Thyroid gland (tissue), 4 donors: ENCODE results near the gene SP110. TPM values are rescaled to one million over a fixed set of nuclear protein-coding genes. Genes with fewer than 3 reads are reported as not detected.

Experiments
- DNase-seq, 2 donors: peaks; one replicate each; pipeline ENCODE4 v3.0.0-alpha.2; 2019
- H3K27ac ChIP-seq, 3 donors: fragments of 200-600 bp; sonication (generic); 1 replicate in 2 of 3; 2 replicates in 1 of 3; pipeline ENCODE4 v1.5.1; 2016 to 2019; ENCODE audit warnings: mild to moderate bottlenecking in 1 of 3, moderate library complexity in 1 of 3
- H3K27me3 ChIP-seq: fragments of 200-600 bp; sonication (generic); one replicate; pipeline ENCODE4 v1.5.1; 2019
- H3K36me3 ChIP-seq, 2 donors: fragments of 200-600 bp; sonication (generic); one replicate each; pipeline ENCODE4 v1.5.1; 2016 to 2019
- H3K4me1 ChIP-seq, 2 donors: fragments of 200-600 bp; sonication (generic); one replicate each; pipeline ENCODE4 v1.5.1; 2017 to 2019
- H3K4me3 ChIP-seq, 3 donors: fragments of 200-600 bp; sonication (generic); replicated peaks in 1 of 3; 1 replicate in 2 of 3; 2 replicates in 1 of 3; pipeline ENCODE4 v1.5.1; 2016; ENCODE audit warnings: mild to moderate bottlenecking in 1 of 3
- H3K9me3 ChIP-seq: fragments of 200-600 bp; sonication (generic); one replicate; pipeline ENCODE4 v1.5.1; 2017
- POLR2A ChIP-seq, 2 donors: fragments of 450-650 bp; IDR thresholded peaks; one replicate each; pipeline ENCODE4 v1.6.1; 2017; ENCODE audit warnings: antibody characterized with exemption in 2 of 2, mild to moderate bottlenecking in 2 of 2, moderate library complexity in 1 of 2
- WGBS, 2 donors: methylation state at CpG; one replicate each; pipeline ENCODE4 v1.1.5; 2017; 5-methylcytosine and 5-hydroxymethylcytosine counted together
- intact Hi-C: fragments of 100-400 bp; cut with DNase I; formaldehyde crosslinking; loops from one replicate; pipeline ENCODE4 v1.15.1; 2023
- total RNA-seq, 4 donors: library from RNA; depleted of rRNA; stranded (reverse); fragments of >200 nt; gene quantifications; one replicate each; pipeline ENCODE4 v1.2.3, GENCODE V29; 2016
- TF ChIP-seq, protein P1 (sequence below), 6 experiments: fragments of 200-600 bp in 3 of 6; fragments of 450-650 bp in 3 of 6; sonication (generic) in 3 of 6; IDR thresholded peaks; one replicate each; pipeline ENCODE4 v1.5.1; 2016 to 2019; ENCODE audit warnings: antibody characterized with exemption in 6 of 6, mild to moderate bottlenecking in 2 of 6, inconsistent platforms in 1 of 6, moderate library complexity in 1 of 6

SP110 gene
- total RNA-seq, 4 donors from 2014 or later: 17.7 to 66.2 (median 23.5) TPM

DNA sequence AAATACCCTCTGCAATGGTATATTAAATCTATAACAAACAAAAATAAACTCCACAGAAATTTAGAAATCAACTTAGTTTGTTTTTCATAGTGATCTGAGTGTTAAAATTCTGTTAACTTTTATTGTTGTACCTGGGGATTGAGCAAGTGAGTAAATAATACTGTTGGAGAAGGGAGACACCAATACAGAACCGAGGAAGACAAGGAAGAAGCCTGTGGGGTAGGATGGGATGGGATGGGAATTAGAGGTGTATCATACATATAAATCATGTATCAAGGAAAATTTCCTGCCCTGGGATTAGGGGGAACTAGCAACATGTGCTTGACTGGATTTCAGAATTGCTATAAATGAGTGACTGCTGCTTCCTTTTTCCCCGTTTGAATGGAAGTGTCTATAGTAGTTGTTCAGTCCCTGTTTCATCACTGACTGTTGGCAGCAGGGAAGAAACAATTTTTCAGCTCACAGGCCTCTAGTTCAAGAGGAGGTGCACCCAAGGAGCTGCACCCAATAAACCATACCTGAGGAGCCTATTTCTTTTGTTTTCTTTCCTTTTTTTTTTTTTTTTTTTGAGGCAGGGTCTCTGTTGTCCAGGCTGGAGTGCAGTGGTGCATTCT lies 53.1 kb downstream of the SP110 start:
- H3K27me3 ChIP-seq: no peaks in the 10 kb centered on the region
- no peaks in the 10 kb centered on the region for H3K36me3 ChIP-seq
- 75 to 87% methylated on average over 2 of the region's 2 CpGs for WGBS, 2 donors
- no peak overlapping the region for H3K27ac ChIP-seq
- H3K9me3 ChIP-seq: no peaks in the 10 kb centered on the region
- TF ChIP-seq POLR2A (IDR thresholded peaks at IDR 0.05): no peak
- TF ChIP-seq, protein P1, sequence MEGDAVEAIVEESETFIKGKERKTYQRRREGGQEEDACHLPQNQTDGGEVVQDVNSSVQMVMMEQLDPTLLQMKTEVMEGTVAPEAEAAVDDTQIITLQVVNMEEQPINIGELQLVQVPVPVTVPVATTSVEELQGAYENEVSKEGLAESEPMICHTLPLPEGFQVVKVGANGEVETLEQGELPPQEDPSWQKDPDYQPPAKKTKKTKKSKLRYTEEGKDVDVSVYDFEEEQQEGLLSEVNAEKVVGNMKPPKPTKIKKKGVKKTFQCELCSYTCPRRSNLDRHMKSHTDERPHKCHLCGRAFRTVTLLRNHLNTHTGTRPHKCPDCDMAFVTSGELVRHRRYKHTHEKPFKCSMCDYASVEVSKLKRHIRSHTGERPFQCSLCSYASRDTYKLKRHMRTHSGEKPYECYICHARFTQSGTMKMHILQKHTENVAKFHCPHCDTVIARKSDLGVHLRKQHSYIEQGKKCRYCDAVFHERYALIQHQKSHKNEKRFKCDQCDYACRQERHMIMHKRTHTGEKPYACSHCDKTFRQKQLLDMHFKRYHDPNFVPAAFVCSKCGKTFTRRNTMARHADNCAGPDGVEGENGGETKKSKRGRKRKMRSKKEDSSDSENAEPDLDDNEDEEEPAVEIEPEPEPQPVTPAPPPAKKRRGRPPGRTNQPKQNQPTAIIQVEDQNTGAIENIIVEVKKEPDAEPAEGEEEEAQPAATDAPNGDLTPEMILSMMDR (IDR thresholded peaks at IDR 0.05): no peak
- no peaks in the 10 kb centered on the region for H3K4me1 ChIP-seq
- intact Hi-C loops: no loop called here
- no peak for DNase-seq
- no peak overlapping the region for H3K4me3 ChIP-seq

DNA sequence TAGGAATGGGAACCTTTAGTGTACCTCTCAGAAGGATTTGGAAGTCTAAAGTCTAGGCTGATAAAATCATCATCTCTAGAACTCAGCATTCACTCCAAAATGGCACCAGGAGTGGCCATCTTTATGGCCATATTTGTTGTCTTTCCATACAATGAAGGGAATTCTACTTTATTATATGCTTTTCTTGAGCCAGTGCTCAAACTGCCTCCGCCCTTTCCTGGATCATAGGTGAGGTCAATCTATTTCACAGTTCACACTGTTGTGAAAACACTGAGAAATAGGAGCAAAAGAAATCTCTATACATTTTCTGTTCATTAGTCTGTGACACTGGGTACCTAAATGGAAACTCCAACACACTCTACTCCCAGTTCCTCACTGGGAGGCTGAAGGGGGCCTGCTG lies 55.6 kb downstream of the SP110 start:
- H3K27me3 ChIP-seq: no peaks in the 10 kb centered on the region
- no peak for DNase-seq
- H3K4me1 ChIP-seq: no peaks in the 10 kb centered on the region
- H3K4me3 ChIP-seq: no peak overlapping the region
- TF ChIP-seq, protein P1 (IDR thresholded peaks at IDR 0.05): no peak
- TF ChIP-seq POLR2A (IDR thresholded peaks at IDR 0.05): no peak
- 96 to 100% methylated on average over 1 of the region's 1 CpG for WGBS, 2 donors
- intact Hi-C loops: loop anchor here (5.0 kb wide), 1 partner anchor 97 kb away; the partner anchor contains the start of gene SLC16A14
- H3K36me3 ChIP-seq: no peaks in the 10 kb centered on the region
- H3K27ac ChIP-seq: no peak overlapping the region
- no peaks in the 10 kb centered on the region for H3K9me3 ChIP-seq

DNA sequence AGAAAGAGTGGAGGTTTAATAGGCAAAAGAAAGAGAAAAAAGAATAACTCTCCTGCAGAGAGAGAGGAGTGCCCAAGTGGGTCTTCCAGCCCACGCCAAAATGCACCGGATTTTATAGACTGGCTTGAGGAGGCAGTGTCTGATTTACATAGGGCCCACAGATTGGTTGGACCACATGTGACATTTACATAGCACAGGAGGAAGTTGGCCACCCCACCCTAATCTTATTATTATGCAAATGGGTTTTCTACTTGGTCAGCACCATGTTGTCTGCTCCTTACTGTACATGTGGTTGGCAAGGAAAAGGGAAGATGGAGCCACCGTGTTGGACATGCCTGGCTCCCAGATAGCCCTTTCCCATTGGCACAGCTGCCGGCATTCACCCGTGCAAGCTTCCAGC lies 56.8 kb downstream of the SP110 start:
- WGBS, 2 donors: 82 to 89% methylated on average over 5 of the region's 5 CpGs
- intact Hi-C loops: loop anchor here (5.0 kb wide), 1 partner anchor 96 kb away; the partner anchor contains the start of gene SLC16A14

DNA sequence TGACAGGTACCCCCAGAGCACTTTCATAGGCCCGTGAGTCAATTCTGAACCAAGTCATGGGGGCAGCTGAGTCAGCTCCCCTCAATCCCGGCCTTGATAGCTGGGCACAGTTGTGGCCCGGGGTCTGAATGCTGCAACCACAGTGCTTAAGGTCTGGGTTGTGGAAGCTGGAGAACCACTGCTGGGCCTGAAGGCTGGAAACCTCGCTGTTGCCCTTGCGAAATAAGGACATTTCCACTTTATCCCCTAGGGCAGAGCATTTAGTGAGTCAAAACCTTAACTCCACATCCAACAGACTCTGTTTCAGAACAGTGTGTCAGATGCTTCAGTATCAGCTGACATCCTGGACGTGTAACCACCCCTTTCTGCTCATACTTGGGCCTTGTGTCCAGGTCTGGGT lies 58.6 kb downstream of the SP110 start:
- H3K9me3 ChIP-seq: no peaks in the 10 kb centered on the region
- no peak overlapping the region for H3K4me3 ChIP-seq
- no peak overlapping the region for H3K27ac ChIP-seq
- DNase-seq: no peak
- intact Hi-C loops: loop anchor here (5.0 kb wide), 1 partner anchor 94 kb away; the partner anchor contains the start of gene SLC16A14
- no peaks in the 10 kb centered on the region for H3K36me3 ChIP-seq
- H3K4me1 ChIP-seq: no peaks in the 10 kb centered on the region
- WGBS, 2 donors: 88 to 93% methylated on average over 3 to 6 of the region's 6 CpGs
- H3K27me3 ChIP-seq: no peaks in the 10 kb centered on the region
- TF ChIP-seq, protein P1 (IDR thresholded peaks at IDR 0.05): no peak
- TF ChIP-seq POLR2A (IDR thresholded peaks at IDR 0.05): no peak

More for the DNA sequence above, 56.8 kb downstream of the SP110 start:
- H3K27me3 ChIP-seq: no peaks in the 10 kb centered on the region
- H3K9me3 ChIP-seq: no peaks in the 10 kb centered on the region
- H3K4me3 ChIP-seq: no peak overlapping the region
- H3K27ac ChIP-seq: no peak overlapping the region
- no peaks in the 10 kb centered on the region for H3K36me3 ChIP-seq
- no peaks in the 10 kb centered on the region for H3K4me1 ChIP-seq
- DNase-seq: no peak
- TF ChIP-seq, protein P1 (IDR thresholded peaks at IDR 0.05): no peak
- no peak for TF ChIP-seq POLR2A (IDR thresholded peaks at IDR 0.05)

DNA sequence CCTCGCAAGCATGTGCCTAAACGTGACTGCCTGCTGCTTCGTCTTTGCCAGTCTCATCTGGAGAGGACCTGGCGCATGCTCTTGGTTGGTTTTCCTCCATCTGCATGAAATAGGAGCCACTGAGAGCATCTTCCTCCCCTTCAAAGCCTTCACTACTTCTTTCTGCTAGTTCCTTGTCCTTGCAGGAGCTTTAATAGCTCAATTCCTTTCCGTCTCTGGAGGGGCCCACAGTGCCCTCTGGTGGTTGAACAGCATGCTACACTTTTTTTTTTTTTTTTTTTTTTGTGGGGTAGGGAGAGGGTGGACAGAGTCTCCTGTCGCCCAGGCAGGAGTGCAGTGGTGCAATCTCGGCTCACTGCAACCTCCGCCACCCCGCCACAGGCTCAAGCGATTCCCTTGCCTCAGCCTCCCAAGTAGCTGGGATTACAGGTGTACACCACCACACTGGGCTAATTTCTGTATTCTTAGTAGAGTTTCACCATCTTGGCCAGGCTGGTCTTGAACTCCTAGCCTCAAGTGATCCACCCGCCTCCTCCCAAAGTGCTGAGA lies 59.6 kb downstream of the SP110 start:
- no peak for TF ChIP-seq POLR2A (IDR thresholded peaks at IDR 0.05)
- TF ChIP-seq, protein P1 (IDR thresholded peaks at IDR 0.05): peak; percentile 17 to 73 (median 61)
- H3K27ac ChIP-seq: no peak overlapping the region
- no peaks in the 10 kb centered on the region for H3K27me3 ChIP-seq
- H3K4me3 ChIP-seq: no peak overlapping the region
- WGBS, 2 donors: 47 to 49% methylated on average over 9 to 11 of the region's 11 CpGs
- no peaks in the 10 kb centered on the region for H3K36me3 ChIP-seq
- no peaks in the 10 kb centered on the region for H3K9me3 ChIP-seq
- DNase-seq: peak; percentile 10 to 31
- no peaks in the 10 kb centered on the region for H3K4me1 ChIP-seq
- intact Hi-C loops: loop anchor here (5.0 kb wide), 1 partner anchor 93 kb away; the partner anchor contains the start of gene SLC16A14
